ENCODE measurements around the gene MARCHF11. TPM values are rescaled to one million over a fixed set of nuclear protein-coding genes. Genes with fewer than 3 reads are reported as not detected.
A peak's percentile ranks its signal among the peaks of the same experiment; 100 is the strongest.

Gene MARCHF11
- total RNA-seq, 6 donors from 2014 or later = not detected

DNA sequence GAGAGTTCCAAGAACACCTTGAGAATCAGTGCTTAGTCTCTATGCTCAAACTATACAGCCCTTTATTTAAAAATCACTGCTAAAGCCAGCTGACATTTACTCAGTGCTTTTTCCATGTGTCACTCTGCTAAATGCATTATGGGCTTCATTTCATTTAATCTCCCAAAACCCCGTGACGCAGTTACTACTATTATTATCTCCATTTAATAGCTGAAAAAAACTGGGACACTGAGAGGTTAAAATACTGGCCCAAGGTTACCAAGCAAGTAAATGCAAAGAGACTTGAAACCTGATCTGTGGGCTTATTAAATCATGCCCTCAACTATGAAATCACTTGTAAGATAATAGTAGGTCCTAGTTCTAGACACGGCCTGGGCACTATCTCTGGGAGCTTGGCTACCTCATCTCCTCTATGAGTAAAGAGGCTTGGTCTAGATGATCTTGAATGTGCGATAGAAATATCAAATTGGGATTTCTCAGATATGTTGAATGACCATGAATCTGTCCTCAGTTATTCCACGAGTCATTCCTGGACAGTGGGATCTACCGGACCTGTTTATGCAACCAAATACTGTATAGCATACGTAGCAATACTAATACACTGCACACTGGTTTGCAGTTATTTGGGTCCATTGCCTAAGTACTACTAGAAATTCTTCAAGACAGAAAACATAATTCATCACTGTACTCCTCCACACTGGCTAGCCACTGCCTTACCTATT lies 32.3 kb downstream of the MARCHF11 start:
- WGBS, 2 donors = 76 to 81% methylated on average over 7 of the region's 7 CpGs
- H3K36me3 ChIP-seq = no peaks in the 10 kb centered on the region
- H3K27me3 ChIP-seq = no peaks in the 10 kb centered on the region
- no peak overlapping the region for H3K4me3 ChIP-seq
- no peak for DNase-seq
- no peak for TF ChIP-seq POLR2AphosphoS5 (IDR thresholded peaks at IDR 0.05)
- no peak overlapping the region for H3K27ac ChIP-seq
- no peak for ATAC-seq (ENCODE audit: low FRiP score in 2 of 2)
- no peaks in the 10 kb centered on the region for H3K4me1 ChIP-seq
- no peaks in the 10 kb centered on the region for H3K9me3 ChIP-seq

- TF ChIP-seq CTCF (IDR thresholded peaks at IDR 0.05) (no peak), POLR2AphosphoS5 (IDR thresholded peaks at IDR 0.05) (no peak), EP300 (IDR thresholded peaks at IDR 0.05) (no peak), POLR2A (IDR thresholded peaks at IDR 0.05) (no peak)
- H3K27ac ChIP-seq = no peak overlapping the region
- H3K9me3 ChIP-seq = no peaks in the 10 kb centered on the region
- 79 to 81% methylated on average over 4 of the region's 4 CpGs for WGBS, 2 donors
- ATAC-seq (ENCODE audit: low FRiP score in 2 of 2) (no peak), DNase-seq (no peak)
- no peaks in the 10 kb centered on the region for H3K36me3 ChIP-seq
- no peak overlapping the region for H3K4me3 ChIP-seq
- no peaks in the 10 kb centered on the region for H3K27me3 ChIP-seq
- H3K4me1 ChIP-seq = no peaks in the 10 kb centered on the region
These were observed 35.2 kb downstream of the MARCHF11 start for GRCh38 chr5:16144416-16144815.

DNA sequence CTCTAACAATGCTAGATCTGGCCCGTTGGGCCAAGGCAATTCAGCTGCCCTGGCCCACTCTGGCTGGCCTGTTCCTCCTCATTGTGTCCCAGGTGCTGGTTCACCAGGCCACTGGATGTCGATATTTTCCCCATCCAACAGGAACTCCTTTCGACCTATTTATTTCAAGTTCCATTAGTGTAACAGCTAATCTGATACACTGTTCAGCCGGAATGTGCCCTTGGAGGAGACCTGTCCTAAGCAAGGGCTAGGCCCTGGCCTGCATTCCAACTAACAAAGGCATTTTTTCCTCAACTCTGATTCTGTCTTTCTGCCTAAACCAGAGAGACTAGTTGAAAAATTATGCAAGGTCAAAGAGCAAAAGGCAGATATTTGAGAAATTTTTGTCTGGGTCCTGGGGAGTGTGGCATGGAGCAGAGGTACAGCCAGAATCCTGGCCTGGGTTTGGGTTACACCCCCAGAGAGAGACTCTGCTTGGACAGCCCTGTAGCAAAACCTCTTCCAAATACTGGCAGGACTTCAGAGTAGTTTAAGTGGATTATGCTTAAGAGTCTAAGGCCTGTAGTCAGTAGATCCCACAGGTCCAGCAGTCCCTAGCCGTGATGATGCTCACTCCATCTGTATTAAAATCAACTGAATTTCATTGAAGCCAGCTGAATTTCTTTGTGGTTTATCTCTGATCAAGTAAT lies 36.1 kb downstream of the MARCHF11 start:
- H3K4me3 ChIP-seq = no peak overlapping the region
- no peaks in the 10 kb centered on the region for H3K4me1 ChIP-seq
- DNase-seq (no peak), ATAC-seq (ENCODE audit: low FRiP score in 2 of 2) (no peak)
- no peak overlapping the region for H3K27ac ChIP-seq
- H3K9me3 ChIP-seq = peaks cover 0 to 2% (median under 1%) of the 10 kb centered on the region in 4 donors
- WGBS, 2 donors = 69 to 71% methylated on average over 5 of the region's 5 CpGs
- no peaks in the 10 kb centered on the region for H3K36me3 ChIP-seq
- TF ChIP-seq POLR2AphosphoS5 (IDR thresholded peaks at IDR 0.05) = no peak
- TF ChIP-seq CTCF (IDR thresholded peaks at IDR 0.05) = no peak
- TF ChIP-seq POLR2A (IDR thresholded peaks at IDR 0.05) = no peak
- no peak for TF ChIP-seq EP300 (IDR thresholded peaks at IDR 0.05)
- H3K27me3 ChIP-seq = no peaks in the 10 kb centered on the region

GRCh38 chr5:16140944-16141343 lies 38.6 kb downstream of the MARCHF11 start:
- whole genome bisulfite sequencing, 2 donors = 47 to 70% methylated on average over 4 of the region's 4 CpGs
- Histone ChIP-seq H3K4me3 (no peak overlapping the region), H3K4me1 (no peaks in the 10 kb centered on the region), H3K9me3 (peaks cover 0 to 10% (median 4%) of the 10 kb centered on the region in 4 donors), H3K36me3 (no peaks in the 10 kb centered on the region), H3K27ac (no peak overlapping the region), H3K27me3 (no peaks in the 10 kb centered on the region)
- TF ChIP-seq CTCF (IDR thresholded peaks at IDR 0.05) (no peak), POLR2AphosphoS5 (IDR thresholded peaks at IDR 0.05) (no peak), EP300 (IDR thresholded peaks at IDR 0.05) (no peak), POLR2A (IDR thresholded peaks at IDR 0.05) (no peak)
- peak in 1 of 2 donors; percentile 52 for ATAC-seq (ENCODE audit: low FRiP score in 2 of 2)
- no peak for DNase-seq

- H3K27me3 ChIP-seq = no peaks in the 10 kb centered on the region
- H3K4me3 ChIP-seq = no peak overlapping the region
- H3K4me1 ChIP-seq = no peaks in the 10 kb centered on the region
- H3K27ac ChIP-seq = no peak overlapping the region
- H3K36me3 ChIP-seq = no peaks in the 10 kb centered on the region
- DNase-seq = no peak
- no peak for ATAC-seq (ENCODE audit: low FRiP score in 2 of 2)
- TF ChIP-seq POLR2AphosphoS5 (IDR thresholded peaks at IDR 0.05) (no peak), EP300 (IDR thresholded peaks at IDR 0.05) (no peak), POLR2A (IDR thresholded peaks at IDR 0.05) (no peak), CTCF (IDR thresholded peaks at IDR 0.05) (no peak)
- H3K9me3 ChIP-seq = peaks cover 0 to 10% (median 4%) of the 10 kb centered on the region in 4 donors
- 58 to 78% methylated on average over 3 of the region's 3 CpGs for WGBS, 2 donors
These were observed 39.2 kb downstream of the MARCHF11 start for GRCh38 chr5:16140417-16140816.

Measured in upper lobe of left lung (tissue), 6 donors.